IPS-11a (cell line): ENCODE data around the gene FBXO34.
"Not testable (repeated sequence)": the region's sequence is repeated elsewhere in the genome, so short reads cannot be mapped to it uniquely, and the experiment has no call there.

Experiments used
- H3K4me3 ChIP-seq: one replicate; pipeline ENCODE4 v1.5.1; 2013; ENCODE audit warnings: low read depth, low read length, control low read depth

Gene FBXO34

GRCh38 chr14:55309154-55309553, 37.9 kb downstream of the FBXO34 start:
- no peak overlapping the region for H3K4me3 ChIP-seq

- H3K4me3 ChIP-seq: no peak overlapping the region
Measured at GRCh38 chr14:55309761-55310365, 38.6 kb downstream of the FBXO34 start.

GRCh38 chr14:55312379-55313030, 41.3 kb downstream of the FBXO34 start:
- not testable (repeated sequence) for H3K4me3 ChIP-seq

- H3K4me3 ChIP-seq: no peak overlapping the region
Measured at GRCh38 chr14:55313480-55313879, 42.3 kb downstream of the FBXO34 start.

- no peak overlapping the region for H3K4me3 ChIP-seq
Measured at GRCh38 chr14:55314449-55314848, 43.2 kb downstream of the FBXO34 start.

- no peak overlapping the region for H3K4me3 ChIP-seq
Measured at GRCh38 chr14:55316564-55316963, 45.3 kb downstream of the FBXO34 start.

- no peak overlapping the region for H3K4me3 ChIP-seq
Measured at GRCh38 chr14:55317542-55318306, 46.5 kb downstream of the FBXO34 start.

DNA sequence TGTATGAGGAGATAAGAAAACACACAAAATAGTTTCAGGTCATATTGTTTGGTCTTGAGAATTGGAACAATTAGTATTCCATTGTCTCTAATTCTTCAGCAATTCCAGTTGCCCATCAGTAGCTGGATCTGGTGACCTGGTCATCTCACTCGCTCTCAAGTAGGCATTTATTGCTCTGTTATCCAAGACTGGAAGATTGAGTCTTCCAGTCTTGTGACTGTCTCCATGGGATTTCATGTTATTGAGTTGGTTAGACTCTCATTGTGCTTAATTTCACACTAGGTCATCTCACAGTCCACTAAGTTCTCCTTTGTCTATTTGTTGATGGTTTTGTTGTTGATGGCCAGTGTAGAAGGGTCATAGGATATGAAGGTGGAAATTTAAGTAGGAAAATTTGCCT, 47.5 kb downstream of the FBXO34 start:
- H3K4me3 ChIP-seq: no peak overlapping the region

- H3K4me3 ChIP-seq: no peak overlapping the region
Measured at GRCh38 chr14:55323910-55324309, 52.7 kb downstream of the FBXO34 start.

DNA sequence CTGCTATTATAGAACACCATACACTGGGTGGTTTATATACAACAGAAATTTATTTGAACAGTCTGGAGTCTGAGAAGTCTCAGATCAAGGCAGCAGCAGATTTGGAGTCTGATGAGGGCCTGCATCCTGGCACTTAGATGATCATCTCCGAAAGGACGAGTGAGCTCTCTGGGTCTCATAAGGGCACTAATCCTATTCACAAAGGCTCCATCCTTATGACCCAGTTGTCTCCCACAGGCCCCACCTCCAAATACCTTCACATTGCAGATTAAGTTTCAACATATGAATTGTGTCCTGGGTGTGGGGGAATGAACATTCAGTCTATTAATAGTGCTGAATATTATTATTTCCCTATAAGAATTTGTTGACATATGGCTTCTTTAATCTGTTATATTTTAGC, 53.6 kb downstream of the FBXO34 start:
- no peak overlapping the region for H3K4me3 ChIP-seq

- no peak overlapping the region for H3K4me3 ChIP-seq
Measured at GRCh38 chr14:55327179-55327578, 56.0 kb downstream of the FBXO34 start.

GRCh38 chr14:55328317-55328716, 57.1 kb downstream of the FBXO34 start:
- no peak overlapping the region for H3K4me3 ChIP-seq

- H3K4me3 ChIP-seq: no peak overlapping the region
Measured at GRCh38 chr14:55329999-55330710, 58.9 kb downstream of the FBXO34 start.

- no peak overlapping the region for H3K4me3 ChIP-seq
Measured at GRCh38 chr14:55332654-55333570, 61.7 kb downstream of the FBXO34 start.

DNA sequence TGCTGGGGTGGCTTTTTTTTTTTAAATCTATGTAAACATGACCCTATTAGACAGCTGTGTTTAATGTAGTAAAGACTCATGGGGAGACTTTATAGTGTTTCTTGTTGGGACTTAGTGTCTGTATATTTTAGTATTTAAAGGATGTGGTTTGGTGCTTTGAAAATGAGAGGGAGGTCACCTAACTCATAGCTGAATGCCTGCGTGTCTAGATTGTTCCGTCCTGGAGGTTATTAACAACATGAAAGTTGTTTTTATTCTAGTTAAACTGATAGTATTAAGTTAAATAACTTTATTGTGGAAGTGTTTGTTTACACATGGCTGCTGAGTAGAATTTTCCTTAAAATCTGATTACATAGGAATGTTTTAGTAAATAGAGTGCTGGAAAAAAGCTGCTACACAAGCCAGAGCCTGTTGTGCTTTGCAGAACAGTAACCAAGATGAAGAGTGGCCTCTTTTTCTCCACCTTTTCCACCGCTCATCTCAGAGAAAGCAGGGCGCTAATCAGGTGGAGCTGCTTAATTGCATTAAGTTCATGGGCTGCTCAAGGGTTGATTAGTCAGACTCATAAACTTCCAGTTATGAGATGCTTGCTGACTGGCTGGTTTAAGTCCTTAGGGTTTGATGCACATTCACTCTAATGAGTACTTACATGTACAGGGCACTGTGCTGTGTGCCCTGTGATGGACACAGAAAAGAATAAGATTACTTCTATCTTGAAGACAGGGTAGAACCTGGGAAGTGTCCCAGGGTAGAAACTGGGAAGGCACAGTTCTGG, 62.7 kb downstream of the FBXO34 start:
- no peak overlapping the region for H3K4me3 ChIP-seq

DNA sequence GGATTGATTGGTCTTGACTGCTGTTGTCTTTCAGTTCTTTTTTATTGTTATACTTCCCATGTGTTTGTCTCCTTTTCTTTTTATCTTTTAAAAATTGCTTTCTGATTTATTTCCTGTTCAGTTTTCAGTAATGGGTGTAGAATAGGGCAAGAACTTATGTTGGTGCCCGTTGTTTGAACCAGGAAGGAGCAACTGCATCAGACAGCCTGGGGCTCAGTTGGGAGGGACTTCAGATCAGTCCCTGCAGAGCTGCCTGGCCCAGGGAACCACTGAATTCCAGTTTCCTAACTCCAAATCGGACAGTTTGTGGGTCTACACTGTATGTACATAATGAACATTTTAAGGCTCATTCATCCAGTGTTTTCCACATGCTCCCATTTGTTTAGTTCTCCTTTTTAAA, 64.9 kb downstream of the FBXO34 start:
- no peak overlapping the region for H3K4me3 ChIP-seq

GRCh38 chr14:55336691-55337090, 65.5 kb downstream of the FBXO34 start:
- H3K4me3 ChIP-seq: no peak overlapping the region

DNA sequence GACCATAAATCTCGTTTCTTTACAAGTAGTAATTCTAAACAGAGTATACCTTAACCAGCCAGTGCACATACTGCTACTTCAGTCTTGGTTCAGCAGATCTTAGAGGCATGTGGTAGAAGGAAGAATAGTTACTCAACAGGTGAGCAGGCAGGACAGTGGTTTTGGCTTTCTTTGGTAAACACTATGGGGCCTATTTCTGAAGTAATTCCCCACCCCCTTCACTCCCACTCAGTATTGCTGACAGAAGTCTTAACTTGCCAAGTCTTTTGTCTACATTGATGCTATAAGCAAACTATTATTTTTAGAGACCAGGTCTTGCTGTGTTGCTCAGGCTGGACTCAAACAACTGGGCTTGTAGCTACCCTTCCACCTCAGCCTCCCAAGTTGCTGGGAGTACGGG, 68.5 kb downstream of the FBXO34 start:
- no peak overlapping the region for H3K4me3 ChIP-seq

DNA sequence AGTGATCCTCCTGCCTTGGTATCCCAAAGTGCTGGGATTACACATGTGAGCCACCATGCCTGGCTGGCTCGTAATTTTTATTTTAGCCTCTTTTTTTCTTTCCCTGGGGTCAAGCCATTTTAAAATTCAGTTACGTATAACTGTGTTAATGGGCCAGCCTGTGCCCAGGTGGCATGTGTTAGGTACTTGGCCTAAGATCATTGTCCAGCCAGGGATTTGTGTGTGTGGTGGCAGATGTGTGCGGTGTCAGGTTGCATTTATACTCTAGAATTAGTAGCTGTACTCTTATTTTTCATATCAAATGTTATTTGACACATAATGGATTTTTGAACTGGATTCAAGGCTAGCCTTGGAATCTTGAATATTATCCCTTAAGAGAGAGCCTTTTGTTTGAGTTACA, 69.3 kb downstream of the FBXO34 start:
- H3K4me3 ChIP-seq: no peak overlapping the region

GRCh38 chr14:55341781-55342180, 70.6 kb downstream of the FBXO34 start:
- no peak overlapping the region for H3K4me3 ChIP-seq
